H1 (cell line): ENCODE measurements around the gene ZNF516. TPM values are rescaled to one million over a fixed set of nuclear protein-coding genes. Genes with fewer than 3 reads are reported as not detected.

Source experiments
- POLR2AphosphoS5 ChIP-seq: IDR thresholded peaks from 2 replicates; pipeline ENCODE4 v1.6.1; 2011; ENCODE audit warnings: low read depth, low read length
- polyA plus RNA-seq, 7 experiments: library from polyadenylated mRNA; depleted of rRNA in 3 of 7; stranded (reverse) in 5 of 7; unstranded in 2 of 7; fragments of >200 nt in 5 of 7; fragments of 200-250 nt in 2 of 7; gene quantifications; 1 replicate in 5 of 7; 2 replicates in 1 of 7; 4 replicates in 1 of 7; pipeline versions ENCODE4 v1.2.1 to v1.2.3, GENCODE V29; 2011 to 2013; ENCODE audit warnings: missing spikeins in 2 of 7, mixed read lengths in 2 of 7
- total RNA-seq: library from RNA; stranded (reverse); fragmentation: NEBNext Ultra II Directional; extraction: Animal tissue kit (Norgen Biotek cat#: 25700); gene quantifications from 2 replicates; pipeline ENCODE4 v1.2.1, GENCODE V29; 2021
- TF ChIP-seq, protein P1 (sequence below): IDR thresholded peaks from 2 replicates; pipeline ENCODE4 v1.6.1; 2012; ENCODE audit warnings: inconsistent platforms

ZNF516 gene
- total and polyA plus RNA-seq, 2 of the 8 experiments (the other 6 are each of a cell fraction or from before 2014, with no cell fraction given) = 7.3 to 17.0 TPM

DNA sequence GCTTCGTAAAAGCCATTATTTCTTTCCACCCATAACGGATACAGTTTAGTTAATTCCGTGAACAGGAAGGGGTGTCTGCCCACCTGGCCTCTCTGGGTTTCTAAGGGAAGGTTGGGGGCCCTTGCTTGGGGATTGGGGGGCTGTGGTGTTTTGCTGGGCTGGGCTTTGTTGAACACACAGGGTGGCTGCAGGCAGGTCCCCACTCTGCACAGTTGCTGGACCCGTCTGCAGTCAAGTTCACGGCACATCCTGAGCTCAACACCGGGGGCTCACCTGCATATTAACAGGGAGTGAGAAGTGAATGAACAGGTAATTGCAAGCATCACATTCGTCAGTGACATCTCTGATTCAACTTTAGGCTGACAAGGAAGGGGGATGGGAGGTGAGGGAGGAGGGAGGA is 109.0 kb downstream of the ZNF516 start (continued):
- TF ChIP-seq POLR2AphosphoS5 = no peak
- TF ChIP-seq, protein P1, sequence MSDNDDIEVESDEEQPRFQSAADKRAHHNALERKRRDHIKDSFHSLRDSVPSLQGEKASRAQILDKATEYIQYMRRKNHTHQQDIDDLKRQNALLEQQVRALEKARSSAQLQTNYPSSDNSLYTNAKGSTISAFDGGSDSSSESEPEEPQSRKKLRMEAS = no peak
